GM18870 (cell line): ENCODE measurements around the gene NFKBIA.
"Not testable (repeated sequence)": the region's sequence is repeated elsewhere in the genome, so short reads cannot be mapped to it uniquely, and the experiment has no call there.

ENCODE experiments used
- ATAC-seq: cut with Tn5 transposase; IDR thresholded peaks from one replicate; pipeline ENCODE4 v1.9.1; 2021; ENCODE audit warnings: moderate library complexity; ENCODE audit not compliant: unreplicated experiment

Gene NFKBIA, protein sequence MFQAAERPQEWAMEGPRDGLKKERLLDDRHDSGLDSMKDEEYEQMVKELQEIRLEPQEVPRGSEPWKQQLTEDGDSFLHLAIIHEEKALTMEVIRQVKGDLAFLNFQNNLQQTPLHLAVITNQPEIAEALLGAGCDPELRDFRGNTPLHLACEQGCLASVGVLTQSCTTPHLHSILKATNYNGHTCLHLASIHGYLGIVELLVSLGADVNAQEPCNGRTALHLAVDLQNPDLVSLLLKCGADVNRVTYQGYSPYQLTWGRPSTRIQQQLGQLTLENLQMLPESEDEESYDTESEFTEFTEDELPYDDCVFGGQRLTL

DNA sequence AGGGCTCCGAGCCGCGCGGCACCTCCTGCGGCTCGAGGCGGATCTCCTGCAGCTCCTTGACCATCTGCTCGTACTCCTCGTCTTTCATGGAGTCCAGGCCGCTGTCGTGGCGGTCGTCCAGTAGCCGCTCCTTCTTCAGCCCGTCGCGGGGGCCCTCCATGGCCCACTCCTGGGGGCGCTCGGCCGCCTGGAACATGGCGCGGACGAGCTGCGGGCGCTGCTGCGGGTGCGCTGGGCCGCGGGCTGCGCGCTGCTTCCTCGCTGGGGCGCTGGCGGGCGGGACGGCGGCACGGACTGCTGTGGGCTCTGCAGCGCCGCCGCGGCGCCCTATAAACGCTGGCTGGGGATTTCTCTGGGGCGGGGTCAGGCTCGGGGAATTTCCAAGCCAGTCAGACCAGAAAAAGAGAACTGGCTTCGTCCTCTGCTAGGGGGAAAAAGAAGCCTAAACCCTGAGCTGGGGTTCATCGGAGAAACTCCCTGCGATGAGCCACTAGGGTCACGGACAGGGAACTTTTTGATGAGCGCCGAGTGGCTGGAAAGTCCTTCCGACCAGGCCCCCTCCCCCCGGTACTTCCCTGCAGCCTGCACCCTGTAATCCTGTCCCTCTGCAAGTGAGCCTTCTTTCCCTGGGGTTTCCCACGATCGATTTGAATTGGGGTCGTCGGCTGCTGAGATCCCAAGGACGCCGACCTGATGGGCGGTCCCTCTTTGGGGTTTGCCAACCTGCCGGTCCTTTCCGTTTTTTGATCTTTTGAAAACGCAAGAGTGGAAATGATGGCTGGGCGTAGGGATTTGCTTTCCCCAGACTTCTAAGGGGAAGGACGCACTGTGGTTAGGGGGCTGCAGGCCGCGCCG, at the start of gene NFKBIA:
Gene NFKBIA, minus strand, starts transcription at position 301 of the 855 bp plus-strand sequence. Its CDS starts 105 bp downstream, at position 196.
- ATAC-seq: peak; percentile 59

DNA sequence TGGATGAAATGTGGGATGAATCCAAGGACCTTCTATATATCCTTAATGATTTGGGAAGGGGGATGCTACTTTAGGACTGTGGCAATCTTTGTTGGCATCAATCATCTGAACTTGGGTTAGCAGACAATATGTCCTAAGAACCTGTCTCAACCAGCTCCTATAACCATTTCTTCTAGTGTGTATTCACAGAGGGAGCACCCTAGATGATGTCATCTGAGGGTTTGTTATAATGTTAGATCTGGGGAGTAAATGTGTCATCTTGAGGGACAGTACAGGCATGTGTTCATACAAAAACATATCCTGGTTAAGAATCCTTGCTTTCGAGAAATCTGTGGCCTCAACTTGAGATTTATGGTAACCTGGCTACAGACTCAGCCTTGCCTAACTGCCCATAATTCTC, 41.9 kb upstream of the NFKBIA start:
- no peak for ATAC-seq

DNA sequence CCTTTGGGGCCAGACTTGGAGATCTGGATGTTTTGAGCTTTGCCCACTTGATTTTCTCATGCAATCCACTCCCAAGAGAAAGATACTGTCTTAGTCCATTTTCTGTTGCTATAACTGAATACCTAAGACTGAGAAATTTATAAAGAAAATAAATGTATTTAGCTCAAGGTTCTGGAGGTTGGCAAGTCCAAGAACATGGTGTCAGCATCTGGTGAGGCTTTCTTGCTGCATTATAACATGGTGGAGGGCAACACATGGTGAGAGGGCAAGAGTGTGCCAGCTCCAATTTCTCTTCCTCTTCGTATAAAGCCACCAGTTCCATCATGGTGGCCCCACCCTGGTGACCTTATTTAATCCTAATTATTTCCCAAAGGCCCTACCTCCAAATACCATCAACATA, 39.6 kb upstream of the NFKBIA start:
- no peak for ATAC-seq

DNA sequence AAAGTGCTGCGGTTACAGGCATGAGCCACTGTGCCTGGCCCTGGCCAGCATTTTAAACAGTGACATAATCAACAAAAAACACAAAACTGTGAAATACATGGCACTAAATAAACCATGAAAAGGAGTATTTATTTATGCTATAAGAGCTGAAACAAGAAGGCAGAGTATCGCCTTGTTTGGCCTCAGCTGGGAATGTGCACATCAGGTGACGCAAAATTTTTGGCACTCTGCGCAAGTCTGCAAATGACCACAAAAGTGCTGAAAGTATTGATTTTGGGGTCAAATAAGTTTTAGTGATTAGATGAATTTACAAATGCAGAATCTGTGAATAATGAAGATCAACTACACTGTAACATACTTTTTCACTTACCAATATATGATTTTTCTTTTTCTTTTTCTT, 36.6 kb upstream of the NFKBIA start:
- ATAC-seq: no peak

DNA sequence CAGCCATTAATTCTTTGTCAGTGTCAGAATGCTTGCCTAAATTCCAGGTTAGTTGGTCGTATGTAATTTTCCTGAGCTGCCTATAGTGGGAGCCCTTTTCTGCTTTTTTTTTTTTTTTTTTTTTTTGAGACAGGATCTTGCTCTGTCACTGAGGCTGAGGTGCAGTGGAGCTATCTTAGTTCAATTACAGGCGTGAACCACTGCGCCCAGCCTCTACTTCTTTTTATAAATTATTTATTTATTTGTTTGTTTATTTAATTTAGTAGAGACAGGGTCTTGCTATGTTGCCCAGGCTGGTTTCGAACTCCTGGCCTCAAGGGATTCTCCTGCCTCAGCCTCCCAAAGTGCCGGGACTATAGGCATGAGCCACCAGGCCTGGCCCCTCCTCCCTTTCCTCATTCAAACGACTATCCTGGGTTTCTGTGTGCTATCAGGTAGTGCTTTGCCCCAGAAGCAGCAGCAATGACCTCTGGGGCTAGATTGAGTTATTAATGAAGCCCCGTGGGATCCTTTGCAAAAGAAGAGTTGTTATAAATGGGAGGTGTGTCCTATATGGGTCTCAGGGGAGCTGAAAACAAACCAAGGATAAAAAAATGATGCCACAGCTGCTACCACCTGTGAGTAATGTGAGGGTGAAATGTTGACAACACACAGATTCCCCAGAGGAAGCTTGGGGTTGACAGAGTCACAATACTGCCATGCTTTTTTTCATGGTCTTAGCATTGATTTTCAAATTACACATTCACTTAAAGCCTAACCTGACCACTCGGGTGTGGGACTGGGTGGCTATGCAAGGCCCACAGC, 34.6 kb upstream of the NFKBIA start:
- no peak for ATAC-seq

GRCh38 chr14:35438492-35438891, 33.9 kb upstream of the NFKBIA start:
- not testable (repeated sequence) for ATAC-seq

DNA sequence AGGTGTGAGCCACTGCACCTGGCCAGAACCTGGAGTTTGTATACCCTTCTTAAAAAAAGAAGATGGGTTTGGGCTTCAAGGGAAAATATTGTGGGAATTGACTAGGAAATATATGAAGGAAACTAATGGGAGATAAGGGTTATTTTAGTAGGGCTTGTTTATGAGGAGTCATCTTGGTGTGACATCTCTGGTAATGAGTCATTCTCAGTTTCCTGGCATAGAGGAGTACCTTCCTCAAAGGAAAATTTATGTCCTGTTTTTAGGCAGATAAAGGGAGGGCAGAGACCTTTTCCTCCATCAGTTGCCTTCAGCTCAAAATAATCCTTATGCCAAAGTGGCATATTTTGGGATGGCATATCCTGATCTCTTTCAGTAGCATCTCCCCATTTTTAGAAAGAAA, 30.6 kb upstream of the NFKBIA start:
- no peak for ATAC-seq

- ATAC-seq: no peak
These were observed 29.3 kb upstream of the NFKBIA start for GRCh38 chr14:35433826-35434225.

- ATAC-seq: no peak
These were observed 26.1 kb upstream of the NFKBIA start for GRCh38 chr14:35430459-35431199.

DNA sequence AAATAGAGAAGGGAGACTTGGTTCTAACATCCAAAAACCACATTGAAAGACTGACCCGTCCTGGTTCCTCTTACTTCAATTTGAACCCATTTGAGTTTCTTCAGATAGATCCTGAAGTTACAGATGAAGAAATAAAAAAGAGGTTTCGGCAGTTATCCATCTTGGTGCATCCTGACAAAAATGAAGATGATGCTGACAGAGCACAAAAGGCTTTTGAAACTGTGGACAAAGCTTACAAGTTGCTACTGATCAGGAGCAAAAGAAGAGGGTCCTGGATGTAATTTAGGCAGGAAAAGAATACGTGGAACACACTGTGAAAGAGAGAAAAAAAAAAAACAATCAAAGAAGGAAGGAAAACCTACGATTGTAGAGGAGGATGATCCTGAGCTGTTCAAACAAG, 25.4 kb upstream of the NFKBIA start:
- ATAC-seq: no peak

- ATAC-seq: no peak
These were observed 21.3 kb upstream of the NFKBIA start for GRCh38 chr14:35425850-35426249.

GRCh38 chr14:35423621-35424020, 19.1 kb upstream of the NFKBIA start:
- ATAC-seq: no peak

DNA sequence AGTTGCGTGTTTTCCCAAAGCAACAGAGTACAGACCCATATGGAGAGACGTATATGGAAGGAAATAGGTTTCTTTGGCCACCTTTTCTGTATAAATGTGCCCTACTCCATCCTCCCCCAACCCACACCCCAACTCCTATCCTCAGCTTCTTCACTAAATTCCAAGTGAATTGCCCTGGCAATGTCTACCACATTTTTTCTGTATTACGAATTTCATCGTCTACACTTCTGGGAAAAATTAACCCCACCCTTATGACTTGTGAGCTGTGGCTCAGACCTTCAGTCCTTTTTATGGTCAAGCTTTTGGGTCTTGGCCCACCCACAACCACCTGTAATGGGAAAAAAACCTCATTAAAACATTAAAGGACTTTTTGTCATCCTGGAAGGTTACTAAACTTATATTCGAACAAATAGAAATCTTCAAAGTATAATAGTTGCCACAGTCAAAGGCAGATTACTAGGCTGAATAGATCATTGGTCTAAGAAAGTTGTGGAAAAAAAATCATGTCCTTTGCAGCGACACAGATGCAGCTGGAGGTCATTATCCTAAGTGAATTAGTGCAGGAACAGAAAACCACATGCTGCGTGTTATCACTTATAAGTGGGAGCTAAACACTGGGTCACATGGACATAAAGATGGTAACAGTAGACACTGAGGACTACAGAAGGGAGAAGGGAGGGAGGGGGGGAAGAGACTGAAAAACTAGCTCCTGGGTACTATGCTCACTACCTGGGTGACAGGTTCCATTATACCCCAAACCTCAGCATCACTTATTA, 15.7 kb upstream of the NFKBIA start:
- no peak for ATAC-seq

DNA sequence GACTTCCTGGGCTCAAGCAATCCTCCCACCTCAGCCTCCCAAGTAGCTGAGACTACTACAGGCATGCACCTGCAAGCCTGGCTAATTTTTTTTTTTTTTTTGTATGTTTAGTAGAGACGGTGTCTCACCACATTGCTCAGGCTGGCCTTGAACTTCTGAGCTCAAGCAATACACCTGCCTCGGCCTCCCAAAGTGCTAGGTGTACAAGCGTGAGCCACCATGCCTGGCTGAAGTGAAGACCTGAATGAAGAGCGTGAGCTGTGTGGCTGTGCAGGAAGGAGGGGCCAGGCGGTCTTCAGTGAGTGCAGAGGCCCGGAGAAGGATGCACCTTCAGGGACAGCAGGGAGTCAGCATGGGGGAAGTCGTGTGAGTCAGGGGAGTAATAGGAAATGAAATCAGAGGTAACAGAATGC, 14.9 kb upstream of the NFKBIA start:
- no peak for ATAC-seq

DNA sequence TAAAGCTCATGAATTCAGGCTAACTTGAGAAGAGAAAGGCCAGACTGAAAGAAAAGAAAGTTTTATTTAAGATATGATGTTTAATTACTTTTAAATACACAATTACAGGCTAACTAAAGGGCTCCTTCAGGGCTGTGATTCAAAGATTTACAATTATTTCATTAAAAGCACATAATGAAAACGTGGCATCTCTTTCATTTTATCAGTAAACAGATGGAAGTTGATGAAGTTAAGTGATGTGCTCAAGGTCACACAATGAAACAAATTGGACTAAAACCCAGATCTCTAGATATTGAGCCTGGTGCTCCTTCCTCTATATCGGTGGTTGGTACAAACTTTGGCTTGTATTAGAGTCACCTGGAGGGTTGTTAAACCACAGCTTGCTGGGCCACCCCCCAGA, 13.5 kb upstream of the NFKBIA start:
- ATAC-seq: no peak

DNA sequence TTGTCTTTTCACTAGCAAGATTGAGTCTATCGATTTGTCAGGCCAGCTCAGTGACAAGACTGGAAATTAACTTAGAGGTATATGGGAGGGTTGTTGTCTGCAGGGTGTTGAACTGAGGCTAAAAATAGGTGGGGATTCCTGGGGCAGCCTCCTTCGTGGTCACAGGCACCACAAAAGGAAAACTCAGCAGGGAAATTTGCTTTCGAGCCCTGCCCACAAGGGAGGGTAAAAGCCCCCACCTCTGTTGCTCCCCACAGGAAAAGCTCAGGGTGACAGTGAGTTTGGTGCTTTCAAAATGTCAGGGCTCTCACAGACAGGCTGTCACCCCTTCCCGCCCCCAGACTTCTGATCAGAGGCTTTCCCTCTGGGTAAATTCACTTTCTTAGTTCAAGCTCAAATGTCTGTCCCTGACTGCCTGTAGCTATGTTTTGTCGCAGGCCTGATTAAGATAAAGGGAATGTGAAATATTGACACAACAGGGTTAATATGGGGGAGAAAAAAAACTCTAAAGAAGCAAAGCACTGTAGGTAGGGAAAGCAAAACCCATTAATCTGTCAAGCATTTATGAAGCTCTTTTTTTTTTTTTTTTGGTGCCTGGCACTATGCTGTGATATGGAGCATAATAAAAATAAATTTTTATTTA, 11.7 kb upstream of the NFKBIA start:
- ATAC-seq: peak; percentile 44

- no peak for ATAC-seq
These were observed 9.8 kb upstream of the NFKBIA start for GRCh38 chr14:35414365-35414764.

DNA sequence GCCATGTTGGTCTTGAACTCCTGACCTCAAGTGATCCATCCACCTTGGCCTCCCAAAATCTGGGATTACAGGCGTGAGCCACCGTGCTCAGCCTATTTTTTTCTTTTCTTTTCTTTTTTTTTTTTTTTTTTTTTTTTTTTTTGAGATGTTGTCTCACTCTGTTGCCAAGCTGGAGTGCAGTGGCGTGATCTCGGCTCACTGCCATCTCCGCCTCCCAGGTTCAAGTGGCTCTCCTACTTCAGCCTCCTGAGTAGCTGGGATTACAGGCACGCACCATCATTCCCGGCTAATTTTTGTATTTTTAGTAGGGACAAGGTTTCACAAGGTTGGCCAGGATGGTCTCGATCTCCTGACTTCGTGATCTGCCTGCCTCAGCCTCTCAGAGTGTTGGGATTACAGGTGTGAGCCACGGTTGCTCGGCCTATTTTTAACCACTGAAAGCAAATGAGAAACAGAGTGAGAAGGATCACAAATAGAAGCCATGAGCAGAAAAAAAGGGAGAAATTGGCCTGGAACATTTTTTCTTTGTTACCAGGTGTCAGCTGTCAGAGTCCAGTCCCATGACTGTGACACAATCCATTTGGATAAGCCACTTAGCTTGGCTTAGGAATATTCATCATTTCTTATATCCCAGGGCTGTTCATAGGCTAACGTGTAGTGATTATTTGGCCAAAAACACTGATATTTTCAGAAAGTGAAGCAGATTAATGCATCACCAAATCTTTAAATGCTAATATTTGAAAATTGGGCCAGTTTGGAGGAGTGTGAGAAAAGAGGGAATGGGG, 7.9 kb upstream of the NFKBIA start:
- ATAC-seq: no peak

- no peak for ATAC-seq
These were observed 6.3 kb upstream of the NFKBIA start for GRCh38 chr14:35410858-35411257.
